HL-60 (cell line): Measurements from ENCODE around the gene ZGPAT.

Source experiments
- GABPA ChIP-seq: IDR thresholded peaks from 2 replicates; pipeline ENCODE4 v1.6.1; 2012; ENCODE audit warnings: low read depth
- POLR2AphosphoS5 ChIP-seq: IDR thresholded peaks from 2 replicates; pipeline ENCODE4 v1.6.1; 2012; ENCODE audit warnings: low read depth
- SPI1 ChIP-seq: IDR thresholded peaks from 2 replicates; pipeline ENCODE4 v1.6.1; 2012; ENCODE audit warnings: low read depth, mild to moderate bottlenecking, borderline replicate concordance
- TF ChIP-seq, protein P1 (sequence below): IDR thresholded peaks from one replicate; pipeline ENCODE4 v1.5.1; 2011; ENCODE audit warnings: low read length, control low read depth, inconsistent platforms; ENCODE audit not compliant: insufficient read depth
- TF ChIP-seq, protein P2 (sequence below): IDR thresholded peaks from 2 replicates; pipeline ENCODE4 v1.6.1; 2012; ENCODE audit warnings: low read depth; ENCODE audit not compliant: insufficient replicate concordance

GRCh38 chr20:63697868-63698545 is 9.8 kb upstream of the ZGPAT start:
- TF ChIP-seq, protein P1, sequence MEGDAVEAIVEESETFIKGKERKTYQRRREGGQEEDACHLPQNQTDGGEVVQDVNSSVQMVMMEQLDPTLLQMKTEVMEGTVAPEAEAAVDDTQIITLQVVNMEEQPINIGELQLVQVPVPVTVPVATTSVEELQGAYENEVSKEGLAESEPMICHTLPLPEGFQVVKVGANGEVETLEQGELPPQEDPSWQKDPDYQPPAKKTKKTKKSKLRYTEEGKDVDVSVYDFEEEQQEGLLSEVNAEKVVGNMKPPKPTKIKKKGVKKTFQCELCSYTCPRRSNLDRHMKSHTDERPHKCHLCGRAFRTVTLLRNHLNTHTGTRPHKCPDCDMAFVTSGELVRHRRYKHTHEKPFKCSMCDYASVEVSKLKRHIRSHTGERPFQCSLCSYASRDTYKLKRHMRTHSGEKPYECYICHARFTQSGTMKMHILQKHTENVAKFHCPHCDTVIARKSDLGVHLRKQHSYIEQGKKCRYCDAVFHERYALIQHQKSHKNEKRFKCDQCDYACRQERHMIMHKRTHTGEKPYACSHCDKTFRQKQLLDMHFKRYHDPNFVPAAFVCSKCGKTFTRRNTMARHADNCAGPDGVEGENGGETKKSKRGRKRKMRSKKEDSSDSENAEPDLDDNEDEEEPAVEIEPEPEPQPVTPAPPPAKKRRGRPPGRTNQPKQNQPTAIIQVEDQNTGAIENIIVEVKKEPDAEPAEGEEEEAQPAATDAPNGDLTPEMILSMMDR: no peak
- TF ChIP-seq POLR2AphosphoS5 (peak; percentile 44; the same call in 1 of the 2 replicates), SPI1 (no peak), GABPA (no peak)
- TF ChIP-seq, protein P2, sequence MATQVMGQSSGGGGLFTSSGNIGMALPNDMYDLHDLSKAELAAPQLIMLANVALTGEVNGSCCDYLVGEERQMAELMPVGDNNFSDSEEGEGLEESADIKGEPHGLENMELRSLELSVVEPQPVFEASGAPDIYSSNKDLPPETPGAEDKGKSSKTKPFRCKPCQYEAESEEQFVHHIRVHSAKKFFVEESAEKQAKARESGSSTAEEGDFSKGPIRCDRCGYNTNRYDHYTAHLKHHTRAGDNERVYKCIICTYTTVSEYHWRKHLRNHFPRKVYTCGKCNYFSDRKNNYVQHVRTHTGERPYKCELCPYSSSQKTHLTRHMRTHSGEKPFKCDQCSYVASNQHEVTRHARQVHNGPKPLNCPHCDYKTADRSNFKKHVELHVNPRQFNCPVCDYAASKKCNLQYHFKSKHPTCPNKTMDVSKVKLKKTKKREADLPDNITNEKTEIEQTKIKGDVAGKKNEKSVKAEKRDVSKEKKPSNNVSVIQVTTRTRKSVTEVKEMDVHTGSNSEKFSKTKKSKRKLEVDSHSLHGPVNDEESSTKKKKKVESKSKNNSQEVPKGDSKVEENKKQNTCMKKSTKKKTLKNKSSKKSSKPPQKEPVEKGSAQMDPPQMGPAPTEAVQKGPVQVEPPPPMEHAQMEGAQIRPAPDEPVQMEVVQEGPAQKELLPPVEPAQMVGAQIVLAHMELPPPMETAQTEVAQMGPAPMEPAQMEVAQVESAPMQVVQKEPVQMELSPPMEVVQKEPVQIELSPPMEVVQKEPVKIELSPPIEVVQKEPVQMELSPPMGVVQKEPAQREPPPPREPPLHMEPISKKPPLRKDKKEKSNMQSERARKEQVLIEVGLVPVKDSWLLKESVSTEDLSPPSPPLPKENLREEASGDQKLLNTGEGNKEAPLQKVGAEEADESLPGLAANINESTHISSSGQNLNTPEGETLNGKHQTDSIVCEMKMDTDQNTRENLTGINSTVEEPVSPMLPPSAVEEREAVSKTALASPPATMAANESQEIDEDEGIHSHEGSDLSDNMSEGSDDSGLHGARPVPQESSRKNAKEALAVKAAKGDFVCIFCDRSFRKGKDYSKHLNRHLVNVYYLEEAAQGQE: no peak
